ENCODE results near the gene PANK3.

- TF ChIP-seq, protein P1, sequence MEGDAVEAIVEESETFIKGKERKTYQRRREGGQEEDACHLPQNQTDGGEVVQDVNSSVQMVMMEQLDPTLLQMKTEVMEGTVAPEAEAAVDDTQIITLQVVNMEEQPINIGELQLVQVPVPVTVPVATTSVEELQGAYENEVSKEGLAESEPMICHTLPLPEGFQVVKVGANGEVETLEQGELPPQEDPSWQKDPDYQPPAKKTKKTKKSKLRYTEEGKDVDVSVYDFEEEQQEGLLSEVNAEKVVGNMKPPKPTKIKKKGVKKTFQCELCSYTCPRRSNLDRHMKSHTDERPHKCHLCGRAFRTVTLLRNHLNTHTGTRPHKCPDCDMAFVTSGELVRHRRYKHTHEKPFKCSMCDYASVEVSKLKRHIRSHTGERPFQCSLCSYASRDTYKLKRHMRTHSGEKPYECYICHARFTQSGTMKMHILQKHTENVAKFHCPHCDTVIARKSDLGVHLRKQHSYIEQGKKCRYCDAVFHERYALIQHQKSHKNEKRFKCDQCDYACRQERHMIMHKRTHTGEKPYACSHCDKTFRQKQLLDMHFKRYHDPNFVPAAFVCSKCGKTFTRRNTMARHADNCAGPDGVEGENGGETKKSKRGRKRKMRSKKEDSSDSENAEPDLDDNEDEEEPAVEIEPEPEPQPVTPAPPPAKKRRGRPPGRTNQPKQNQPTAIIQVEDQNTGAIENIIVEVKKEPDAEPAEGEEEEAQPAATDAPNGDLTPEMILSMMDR (IDR thresholded peaks at IDR 0.05; ENCODE audit: insufficient read depth, low read depth, low read length): no peak
- no peak for TF ChIP-seq EZH2 (IDR thresholded peaks at IDR 0.05; ENCODE audit: insufficient read depth, low read length)
Observed at GRCh38 chr5:168600409-168600808, 21.2 kb upstream of the PANK3 start.

Data from astrocyte (in vitro differentiated cells and primary cell).